OCI-LY1 (cell line): ENCODE results near the gene RPAIN.

ENCODE experiments used
- H2AFZ ChIP-seq: fragments of 200-600 bp; sonication (generic), shearing (Covaris generic); 2 replicates; pipeline ENCODE4 v1.6.0; 2014; ENCODE audit warnings: antibody characterized with exemption, mild to moderate bottlenecking, low read length
- H3F3A ChIP-seq: fragments of 200-600 bp; sonication (generic), shearing (Covaris generic); 2 replicates; pipeline ENCODE4 v1.6.0; 2014; ENCODE audit warnings: mild to moderate bottlenecking, antibody characterized with exemption, low read length, moderate library complexity; ENCODE audit not compliant: insufficient read depth
- H3K27ac ChIP-seq: fragments of 200-600 bp; sonication (generic); 2 replicates; pipeline ENCODE4 v1.5.1; 2014; ENCODE audit warnings: low read length, mixed run types, mild to moderate bottlenecking, low read depth; ENCODE audit not compliant: poor library complexity, severe bottlenecking
- H3K27me3 ChIP-seq: fragments of 200-600 bp; sonication (generic); 2 replicates; pipeline ENCODE4 v1.6.0; 2014; ENCODE audit warnings: antibody characterized with exemption, mild to moderate bottlenecking, low read length, moderate library complexity; ENCODE audit not compliant: insufficient read depth
- H3K36me3 ChIP-seq: fragments of 200-600 bp; sonication (generic); 2 replicates; pipeline ENCODE4 v1.6.1; 2014; ENCODE audit warnings: mild to moderate bottlenecking, antibody characterized with exemption, low read length, moderate library complexity, mixed read lengths; ENCODE audit not compliant: insufficient read depth
- H3K4me1 ChIP-seq: fragments of 200-600 bp; sonication (generic); 2 replicates; pipeline ENCODE4 v1.5.1; 2014; ENCODE audit warnings: mild to moderate bottlenecking, low read length, moderate library complexity; ENCODE audit not compliant: insufficient read depth, severe bottlenecking
- H3K4me2 ChIP-seq: fragments of 200-600 bp; sonication (generic), shearing (Covaris generic); 2 replicates; pipeline ENCODE4 v1.6.1; 2014; ENCODE audit warnings: low read length
- H3K4me3 ChIP-seq: fragments of 200-600 bp; sonication (generic); 2 replicates; pipeline ENCODE4 v1.5.1; 2014; ENCODE audit warnings: low read length, low read depth, mild to moderate bottlenecking, mixed read lengths; ENCODE audit not compliant: poor library complexity, severe bottlenecking
- H3K79me2 ChIP-seq: fragments of 200-600 bp; shearing (Covaris generic); 2 replicates; pipeline ENCODE4 v1.6.1; 2016; ENCODE audit warnings: mixed run types, low read length, mixed read lengths; ENCODE audit not compliant: insufficient read depth
- H3K9ac ChIP-seq: fragments of 200-600 bp; sonication (generic), shearing (Covaris generic); 2 replicates; pipeline ENCODE4 v1.6.1; 2014; ENCODE audit warnings: mild to moderate bottlenecking, low read length, mixed read lengths
- H3K9me2 ChIP-seq: fragments of 200-600 bp; sonication (generic), shearing (Covaris generic); 2 replicates; pipeline ENCODE4 v1.6.1; 2014; ENCODE audit warnings: low read depth, mild to moderate bottlenecking, low read length, mixed read lengths
- H3K9me3 ChIP-seq: fragments of 200-600 bp; shearing (Covaris generic); 2 replicates; pipeline ENCODE4 v1.6.1; 2014; ENCODE audit warnings: low read length, mixed read lengths
- H4K20me1 ChIP-seq: fragments of 200-600 bp; sonication (generic), shearing (Covaris generic); 2 replicates; pipeline ENCODE4 v1.6.0; 2016; ENCODE audit warnings: mild to moderate bottlenecking, low read length; ENCODE audit not compliant: insufficient read depth
- EZH2 ChIP-seq: fragments of 200-600 bp; sonication (generic), shearing (Covaris generic); IDR thresholded peaks from 2 replicates; pipeline ENCODE4 v1.8.0; 2017; ENCODE audit warnings: borderline replicate concordance, mixed run types, mild to moderate bottlenecking, antibody characterized with exemption, low read length, moderate library complexity, mixed read lengths
- TF ChIP-seq, protein P1 (sequence below): fragments of 200-600 bp; sonication (generic), shearing (Covaris generic); IDR thresholded peaks from 2 replicates; pipeline ENCODE4 v1.5.1; 2017; ENCODE audit warnings: mild to moderate bottlenecking, antibody characterized with exemption, low read length, moderate library complexity, mixed read lengths

The RPAIN gene

DNA sequence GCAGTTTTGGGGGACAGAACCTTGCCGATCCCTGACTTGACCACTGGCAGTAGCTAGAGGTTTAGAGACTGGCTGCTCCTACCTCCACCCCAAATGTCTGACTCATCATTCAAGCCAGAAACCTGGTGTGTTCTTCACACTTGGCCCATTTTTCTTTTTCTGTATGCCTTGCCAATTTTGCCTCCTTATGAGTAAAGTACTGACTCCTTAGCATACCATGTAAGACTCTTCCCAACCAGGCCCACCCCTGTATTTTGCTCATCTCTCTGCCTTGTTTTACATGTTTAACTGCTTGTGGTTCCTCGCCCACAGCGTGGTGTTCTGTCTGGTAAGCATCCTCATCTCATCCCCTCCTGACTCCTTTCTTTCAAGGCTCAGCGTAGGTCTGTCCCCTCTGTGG is 38.4 kb upstream of the RPAIN start:
- Histone ChIP-seq H3F3A (no peaks in the 10 kb centered on the region; the same call in 1 of the 2 replicates), H3K27ac (no peak overlapping the region), H3K9ac (no peak overlapping the region), H3K9me3 (no peaks in the 10 kb centered on the region), H3K4me2 (no peak overlapping the region), H3K27me3 (no peaks in the 10 kb centered on the region), H4K20me1 (no peaks in the 10 kb centered on the region), H3K4me3 (no peak overlapping the region), H3K79me2 (no peaks in the 10 kb centered on the region), H3K9me2 (no peaks in the 10 kb centered on the region), H3K4me1 (no peaks in the 10 kb centered on the region), H2AFZ (no peak overlapping the region), H3K36me3 (peaks cover 97% of the 10 kb centered on the region)
- no peak for TF ChIP-seq EZH2
- TF ChIP-seq, protein P1, sequence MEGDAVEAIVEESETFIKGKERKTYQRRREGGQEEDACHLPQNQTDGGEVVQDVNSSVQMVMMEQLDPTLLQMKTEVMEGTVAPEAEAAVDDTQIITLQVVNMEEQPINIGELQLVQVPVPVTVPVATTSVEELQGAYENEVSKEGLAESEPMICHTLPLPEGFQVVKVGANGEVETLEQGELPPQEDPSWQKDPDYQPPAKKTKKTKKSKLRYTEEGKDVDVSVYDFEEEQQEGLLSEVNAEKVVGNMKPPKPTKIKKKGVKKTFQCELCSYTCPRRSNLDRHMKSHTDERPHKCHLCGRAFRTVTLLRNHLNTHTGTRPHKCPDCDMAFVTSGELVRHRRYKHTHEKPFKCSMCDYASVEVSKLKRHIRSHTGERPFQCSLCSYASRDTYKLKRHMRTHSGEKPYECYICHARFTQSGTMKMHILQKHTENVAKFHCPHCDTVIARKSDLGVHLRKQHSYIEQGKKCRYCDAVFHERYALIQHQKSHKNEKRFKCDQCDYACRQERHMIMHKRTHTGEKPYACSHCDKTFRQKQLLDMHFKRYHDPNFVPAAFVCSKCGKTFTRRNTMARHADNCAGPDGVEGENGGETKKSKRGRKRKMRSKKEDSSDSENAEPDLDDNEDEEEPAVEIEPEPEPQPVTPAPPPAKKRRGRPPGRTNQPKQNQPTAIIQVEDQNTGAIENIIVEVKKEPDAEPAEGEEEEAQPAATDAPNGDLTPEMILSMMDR, result no peak

DNA sequence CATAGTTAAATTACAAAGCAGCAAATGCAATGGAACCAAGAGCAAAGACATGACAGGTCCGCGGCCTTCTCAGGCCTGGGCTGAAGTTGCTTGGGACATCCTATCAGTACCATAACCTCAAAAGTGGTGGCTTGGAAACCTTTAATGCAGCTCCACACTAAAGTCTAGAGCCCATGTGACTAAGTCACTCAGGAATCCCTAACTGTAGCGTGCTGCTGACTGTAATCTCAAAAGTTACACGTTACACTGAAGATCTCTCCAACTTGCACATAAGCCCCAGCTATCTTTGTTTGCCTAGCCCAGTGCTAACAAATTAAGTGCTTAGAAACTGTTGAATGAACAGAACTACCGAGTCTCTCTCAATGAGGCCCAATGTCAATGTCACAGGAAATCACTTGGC is 28.3 kb upstream of the RPAIN start:
- H2AFZ ChIP-seq, result no peak overlapping the region
- H3K4me1 ChIP-seq, result no peaks in the 10 kb centered on the region
- no peaks in the 10 kb centered on the region for H4K20me1 ChIP-seq
- no peak overlapping the region for H3K9ac ChIP-seq
- H3K9me2 ChIP-seq, result no peaks in the 10 kb centered on the region
- TF ChIP-seq, protein P1, result no peak
- no peak for TF ChIP-seq EZH2
- no peaks in the 10 kb centered on the region for H3K27me3 ChIP-seq
- no peaks in the 10 kb centered on the region for H3F3A ChIP-seq
- H3K4me2 ChIP-seq, result no peak overlapping the region
- peaks cover 93% of the 10 kb centered on the region for H3K36me3 ChIP-seq
- no peaks in the 10 kb centered on the region for H3K9me3 ChIP-seq
- no peak overlapping the region for H3K4me3 ChIP-seq
- H3K27ac ChIP-seq, result no peak overlapping the region
- H3K79me2 ChIP-seq, result no peaks in the 10 kb centered on the region

DNA sequence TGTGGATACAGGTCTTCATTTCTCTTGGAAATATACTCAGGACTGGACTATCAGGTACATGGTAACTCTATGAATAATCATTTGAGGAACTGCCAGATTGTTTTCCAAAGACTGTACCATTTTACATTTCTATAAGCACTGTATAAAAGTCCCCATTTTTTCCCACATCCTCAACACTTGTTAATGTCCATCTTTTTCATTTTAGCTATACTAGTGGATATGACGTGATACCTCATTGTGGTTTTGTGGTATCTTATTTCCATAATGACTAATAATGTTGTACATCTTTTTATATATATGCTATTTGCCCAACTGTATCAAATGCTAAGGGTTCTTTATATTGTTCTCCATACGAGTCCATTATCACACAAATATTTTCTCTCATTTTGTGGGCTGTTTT is 23.4 kb upstream of the RPAIN start:
- Histone ChIP-seq H3K9ac (no peak overlapping the region), H3K27ac (no peak overlapping the region), H3K36me3 (peaks cover 96% of the 10 kb centered on the region), H3K79me2 (no peaks in the 10 kb centered on the region), H2AFZ (no peak overlapping the region), H4K20me1 (no peaks in the 10 kb centered on the region), H3K27me3 (no peaks in the 10 kb centered on the region), H3K9me3 (no peaks in the 10 kb centered on the region), H3K4me2 (no peak overlapping the region), H3K4me1 (no peaks in the 10 kb centered on the region), H3F3A (no peaks in the 10 kb centered on the region), H3K4me3 (no peak overlapping the region), H3K9me2 (no peaks in the 10 kb centered on the region)
- no peak for TF ChIP-seq EZH2
- TF ChIP-seq, protein P1, result no peak
